Measurements from ENCODE around the gene CAMTA1.

Gene CAMTA1

DNA sequence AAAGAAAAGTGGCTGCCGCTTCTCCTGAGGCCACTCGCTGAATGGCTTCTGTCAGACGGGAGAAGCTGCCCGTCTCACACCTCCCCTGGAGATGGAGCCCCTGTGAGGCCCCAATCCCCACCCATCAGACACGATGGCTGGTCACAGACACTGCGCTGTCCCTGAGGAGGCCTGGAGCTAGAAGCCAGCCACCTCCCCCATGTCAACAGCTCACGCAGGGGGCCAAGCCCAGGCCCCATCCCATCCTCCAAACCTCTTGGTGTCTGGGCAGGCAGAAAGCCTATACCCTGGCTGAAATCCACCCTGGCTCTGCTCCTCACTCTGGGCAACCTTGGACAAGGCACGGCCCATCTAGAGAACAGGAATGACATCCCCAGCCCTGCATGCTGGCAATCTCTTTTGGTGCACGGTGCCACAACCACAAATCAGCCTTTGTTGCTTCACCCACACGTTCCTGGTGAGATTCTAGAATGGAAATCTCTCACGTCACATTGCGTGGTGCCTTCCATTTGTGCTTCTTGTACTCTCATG, 711.9 kb downstream of the CAMTA1 start (continued):
- TF ChIP-seq ZNF549 (tag by site-specific recombination; IDR thresholded peaks at IDR 0.05): no peak
- TF ChIP-seq ZNF2 (tag by site-specific recombination; IDR thresholded peaks at IDR 0.05): no peak
- no peak for TF ChIP-seq ZNF747 (tag by site-specific recombination; IDR thresholded peaks at IDR 0.05)
- TF ChIP-seq ZNF768 (tag by site-specific recombination; IDR thresholded peaks at IDR 0.05): no peak
- no peak for TF ChIP-seq SCRT2 (tag by site-specific recombination; IDR thresholded peaks at IDR 0.05)
- TF ChIP-seq ZNF707 (tag by site-specific recombination; IDR thresholded peaks at IDR 0.05): no peak

DNA sequence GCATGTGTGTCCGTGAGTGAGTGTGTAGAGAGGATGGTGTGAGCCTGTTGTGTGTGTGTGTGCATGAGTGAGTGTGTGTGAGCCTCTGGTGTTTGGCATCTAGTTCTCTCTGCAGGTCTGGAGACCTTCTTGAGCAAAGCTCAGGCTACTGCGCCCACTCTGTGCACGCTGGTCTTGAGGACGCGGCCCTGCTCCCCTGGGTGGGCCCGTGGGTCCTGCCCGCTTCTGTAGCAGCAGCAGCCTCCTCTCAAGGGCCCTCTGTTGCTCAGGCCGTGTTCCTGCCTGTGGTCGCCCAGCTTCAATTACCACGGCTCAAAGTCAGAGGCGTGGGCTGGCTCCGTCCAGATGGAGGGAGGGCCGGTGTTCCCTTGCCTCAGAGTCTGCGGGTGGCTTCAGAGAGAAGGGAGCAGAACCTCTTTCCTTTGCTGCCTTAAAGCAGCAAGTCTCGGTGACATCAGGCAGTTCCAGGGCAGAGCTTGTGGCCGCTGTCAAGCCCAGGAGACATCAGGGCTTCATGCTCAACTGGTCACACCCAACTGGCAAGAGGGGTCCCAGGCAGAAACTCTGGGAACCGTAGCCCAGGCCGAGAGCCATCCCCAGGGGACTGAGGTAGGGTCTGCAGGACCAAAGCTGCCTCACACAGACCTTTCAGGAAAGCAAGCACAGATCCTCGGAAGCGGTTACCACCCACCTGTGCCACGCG, 715.3 kb downstream of the CAMTA1 start:
- ChIA-PET CTCF (interaction anchor here (1.7 kb wide), 1 partner anchor 15 kb away, joined by 3 read pairs; no protein-coding TSS in a partner anchor), POLR2A (no interaction called here)
- Histone ChIP-seq H3K27ac (ENCODE audit: extremely low read depth, low read depth, low read length) (no peak overlapping the region), H3K36me3 (ENCODE audit: control insufficient read depth in 2 of 2, insufficient read depth in 1 of 2, low read length in 2 of 2) (no peaks in the 10 kb centered on the region), H3K4me3 (ENCODE audit: low read depth, low read length) (no peak overlapping the region), H3K4me1 (ENCODE audit: control insufficient read depth, insufficient read depth, low read length) (no peaks in the 10 kb centered on the region), H3K9me3 (ENCODE audit: control insufficient read depth, insufficient read depth, low read depth, low read length) (no peaks in the 10 kb centered on the region)
- TF ChIP-seq GLI2 (tag by site-specific recombination; IDR thresholded peaks at IDR 0.05; ENCODE audit: borderline replicate concordance, low read depth): no peak
- no peak for TF ChIP-seq HOXC10 (CRISPR knock-in tag; IDR thresholded peaks at IDR 0.05)
- TF ChIP-seq, protein P1, sequence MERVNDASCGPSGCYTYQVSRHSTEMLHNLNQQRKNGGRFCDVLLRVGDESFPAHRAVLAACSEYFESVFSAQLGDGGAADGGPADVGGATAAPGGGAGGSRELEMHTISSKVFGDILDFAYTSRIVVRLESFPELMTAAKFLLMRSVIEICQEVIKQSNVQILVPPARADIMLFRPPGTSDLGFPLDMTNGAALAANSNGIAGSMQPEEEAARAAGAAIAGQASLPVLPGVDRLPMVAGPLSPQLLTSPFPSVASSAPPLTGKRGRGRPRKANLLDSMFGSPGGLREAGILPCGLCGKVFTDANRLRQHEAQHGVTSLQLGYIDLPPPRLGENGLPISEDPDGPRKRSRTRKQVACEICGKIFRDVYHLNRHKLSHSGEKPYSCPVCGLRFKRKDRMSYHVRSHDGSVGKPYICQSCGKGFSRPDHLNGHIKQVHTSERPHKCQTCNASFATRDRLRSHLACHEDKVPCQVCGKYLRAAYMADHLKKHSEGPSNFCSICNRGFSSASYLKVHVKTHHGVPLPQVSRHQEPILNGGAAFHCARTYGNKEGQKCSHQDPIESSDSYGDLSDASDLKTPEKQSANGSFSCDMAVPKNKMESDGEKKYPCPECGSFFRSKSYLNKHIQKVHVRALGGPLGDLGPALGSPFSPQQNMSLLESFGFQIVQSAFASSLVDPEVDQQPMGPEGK (tag by site-specific recombination; IDR thresholded peaks at IDR 0.05): no peak
- TF ChIP-seq, protein P2, sequence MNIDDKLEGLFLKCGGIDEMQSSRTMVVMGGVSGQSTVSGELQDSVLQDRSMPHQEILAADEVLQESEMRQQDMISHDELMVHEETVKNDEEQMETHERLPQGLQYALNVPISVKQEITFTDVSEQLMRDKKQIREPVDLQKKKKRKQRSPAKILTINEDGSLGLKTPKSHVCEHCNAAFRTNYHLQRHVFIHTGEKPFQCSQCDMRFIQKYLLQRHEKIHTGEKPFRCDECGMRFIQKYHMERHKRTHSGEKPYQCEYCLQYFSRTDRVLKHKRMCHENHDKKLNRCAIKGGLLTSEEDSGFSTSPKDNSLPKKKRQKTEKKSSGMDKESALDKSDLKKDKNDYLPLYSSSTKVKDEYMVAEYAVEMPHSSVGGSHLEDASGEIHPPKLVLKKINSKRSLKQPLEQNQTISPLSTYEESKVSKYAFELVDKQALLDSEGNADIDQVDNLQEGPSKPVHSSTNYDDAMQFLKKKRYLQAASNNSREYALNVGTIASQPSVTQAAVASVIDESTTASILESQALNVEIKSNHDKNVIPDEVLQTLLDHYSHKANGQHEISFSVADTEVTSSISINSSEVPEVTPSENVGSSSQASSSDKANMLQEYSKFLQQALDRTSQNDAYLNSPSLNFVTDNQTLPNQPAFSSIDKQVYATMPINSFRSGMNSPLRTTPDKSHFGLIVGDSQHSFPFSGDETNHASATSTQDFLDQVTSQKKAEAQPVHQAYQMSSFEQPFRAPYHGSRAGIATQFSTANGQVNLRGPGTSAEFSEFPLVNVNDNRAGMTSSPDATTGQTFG (tag by site-specific recombination; IDR thresholded peaks at IDR 0.05; ENCODE audit: borderline replicate concordance): no peak
- no peak for TF ChIP-seq ZNF701 (tag by site-specific recombination; IDR thresholded peaks at IDR 0.05)
- TF ChIP-seq, protein P3, sequence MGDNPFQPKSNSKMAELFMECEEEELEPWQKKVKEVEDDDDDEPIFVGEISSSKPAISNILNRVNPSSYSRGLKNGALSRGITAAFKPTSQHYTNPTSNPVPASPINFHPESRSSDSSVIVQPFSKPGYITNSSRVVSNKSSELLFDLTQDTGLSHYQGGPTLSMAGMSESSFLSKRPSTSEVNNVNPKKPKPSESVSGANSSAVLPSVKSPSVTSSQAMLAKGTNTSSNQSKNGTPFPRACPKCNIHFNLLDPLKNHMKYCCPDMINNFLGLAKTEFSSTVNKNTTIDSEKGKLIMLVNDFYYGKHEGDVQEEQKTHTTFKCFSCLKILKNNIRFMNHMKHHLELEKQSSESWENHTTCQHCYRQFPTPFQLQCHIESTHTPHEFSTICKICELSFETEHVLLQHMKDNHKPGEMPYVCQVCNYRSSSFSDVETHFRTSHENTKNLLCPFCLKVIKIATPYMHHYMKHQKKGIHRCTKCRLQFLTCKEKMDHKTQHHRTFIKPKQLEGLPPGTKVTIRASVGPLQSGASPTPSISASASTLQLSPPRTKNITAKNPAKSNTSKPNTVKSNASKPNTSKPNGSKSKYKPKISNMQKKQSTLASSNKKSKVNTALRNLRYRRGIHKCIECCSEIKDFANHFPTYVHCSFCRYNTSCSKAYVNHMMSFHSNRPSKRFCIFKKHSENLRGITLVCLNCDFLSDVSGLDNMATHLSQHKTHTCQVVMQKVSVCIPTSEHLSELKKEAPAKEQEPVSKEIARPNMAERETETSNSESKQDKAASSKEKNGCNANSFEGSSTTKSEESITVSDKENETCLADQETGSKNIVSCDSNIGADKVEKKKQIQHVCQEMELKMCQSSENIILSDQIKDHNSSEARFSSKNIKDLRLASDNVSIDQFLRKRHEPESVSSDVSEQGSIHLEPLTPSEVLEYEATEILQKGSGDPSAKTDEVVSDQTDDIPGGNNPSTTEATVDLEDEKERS (tag by site-specific recombination; IDR thresholded peaks at IDR 0.05): no peak
- TF ChIP-seq ZNF664 (tag by site-specific recombination; IDR thresholded peaks at IDR 0.05): no peak
- TF ChIP-seq OVOL3 (tag by site-specific recombination; IDR thresholded peaks at IDR 0.05): no peak
- TF ChIP-seq PRDM1 (tag by site-specific recombination; IDR thresholded peaks at IDR 0.05): no peak
- TF ChIP-seq ZNF776 (tag by site-specific recombination; IDR thresholded peaks at IDR 0.05; ENCODE audit: borderline replicate concordance): no peak
- TF ChIP-seq HOXD13 (CRISPR knock-in tag; IDR thresholded peaks at IDR 0.05; ENCODE audit: borderline replicate concordance): no peak

All from HEK293 (cell line).